Measurements from ENCODE around the gene RARRES2.
"Not testable (repeated sequence)": the region's sequence is repeated elsewhere in the genome, so short reads cannot be mapped to it uniquely, and the experiment has no call there.

RARRES2 gene

GRCh38 chr7:150341263-150342120, at the start of gene RARRES2:
Gene RARRES2, minus strand, starts transcription at chr7:150341629. Its CDS starts 1,020 bp downstream, at chr7:150340609.
- DNase-seq (ENCODE audit: low read depth in 3 of 3) = no peak

GRCh38 chr7:150390205-150390604, 48.8 kb upstream of the RARRES2 start:
- DNase-seq (ENCODE audit: low read depth in 3 of 3) = no peak

GRCh38 chr7:150389532-150389816, 48.0 kb upstream of the RARRES2 start:
- no peak for DNase-seq (ENCODE audit: low read depth in 3 of 3)

- DNase-seq (ENCODE audit: low read depth in 3 of 3) = no peak
Observed at GRCh38 chr7:150388709-150389531, 47.5 kb upstream of the RARRES2 start.

- no peak for DNase-seq (ENCODE audit: low read depth in 3 of 3)
Observed at GRCh38 chr7:150388306-150388705, 46.9 kb upstream of the RARRES2 start.

- DNase-seq (ENCODE audit: low read depth in 3 of 3) = not testable (repeated sequence)
Observed at GRCh38 chr7:150385884-150386283, 44.5 kb upstream of the RARRES2 start.

GRCh38 chr7:150385302-150385723, 43.9 kb upstream of the RARRES2 start:
- DNase-seq (ENCODE audit: low read depth in 3 of 3) = no peak

- DNase-seq (ENCODE audit: low read depth in 3 of 3) = no peak
Observed at GRCh38 chr7:150384406-150385301, 43.2 kb upstream of the RARRES2 start.

- DNase-seq (ENCODE audit: low read depth in 3 of 3) = no peak
Observed at GRCh38 chr7:150383710-150384397, 42.4 kb upstream of the RARRES2 start.

- no peak for DNase-seq (ENCODE audit: low read depth in 3 of 3)
Observed at GRCh38 chr7:150382844-150383225, 41.4 kb upstream of the RARRES2 start.

GRCh38 chr7:150382123-150382843, 40.9 kb upstream of the RARRES2 start:
- no peak for DNase-seq (ENCODE audit: low read depth in 3 of 3)

GRCh38 chr7:150381785-150382122, 40.3 kb upstream of the RARRES2 start:
- DNase-seq (ENCODE audit: low read depth in 3 of 3) = no peak

GRCh38 chr7:150381096-150381495, 39.7 kb upstream of the RARRES2 start:
- DNase-seq (ENCODE audit: low read depth in 3 of 3) = no peak

GRCh38 chr7:150380463-150380862, 39.0 kb upstream of the RARRES2 start:
- DNase-seq (ENCODE audit: low read depth in 3 of 3) = no peak

GRCh38 chr7:150379441-150380379, 38.3 kb upstream of the RARRES2 start:
- no peak for DNase-seq (ENCODE audit: low read depth in 3 of 3)

GRCh38 chr7:150378853-150379440, 37.5 kb upstream of the RARRES2 start, which contains the start of gene ZNF775:
Gene ZNF775, plus strand, starts transcription at chr7:150379330. Its CDS starts 9,141 bp downstream, at chr7:150388471.
- DNase-seq (ENCODE audit: low read depth in 3 of 3) = peak; percentile 80 to 90 (median 87)

- peak in 1 of 3 experiments; percentile 27 for DNase-seq (ENCODE audit: low read depth in 3 of 3)
Observed at GRCh38 chr7:150378115-150378852, 36.9 kb upstream of the RARRES2 start.

- no peak for DNase-seq (ENCODE audit: low read depth in 3 of 3)
Observed at GRCh38 chr7:150377635-150378034, 36.2 kb upstream of the RARRES2 start.
